Activated CD4-positive, alpha-beta memory T cell treated with anti-CD3 and anti-CD28 coated beads, Interleukin-2, amount 10 ng/mL, durations not matched to agents 7 days and 5 days (primary cell): ENCODE results near the gene IKZF3. TPM values are rescaled to one million over a fixed set of nuclear protein-coding genes. Genes with fewer than 3 reads are reported as not detected.
"Not testable (repeated sequence)": the region's sequence is repeated elsewhere in the genome, so short reads cannot be mapped to it uniquely, and the experiment has no call there.

Experiments
- CTCF ChIA-PET: fragments of 350-600 bp; sonication (Branson Sonifier 250); formaldehyde crosslinking; loops from one replicate; lab custom pipeline; 2021; ENCODE audit warnings: antibody characterized with exemption, inconsistent platforms; lab: Charles Lee
- POLR2A ChIA-PET: fragments of 350-600 bp; sonication (Branson Sonifier 250); formaldehyde crosslinking; loops from one replicate; lab custom pipeline; 2021; ENCODE audit warnings: antibody characterized with exemption; lab: Charles Lee
- DNase-seq: peaks from one replicate; pipeline ENCODE4 v3.0.0-alpha.2; 2020
- H3K27ac Mint-ChIP-seq: one replicate; pipeline ENCODE4 v1.8.0; 2021; ENCODE audit warnings: mild to moderate bottlenecking, mixed read lengths
- H3K27me3 Mint-ChIP-seq: one replicate; pipeline ENCODE4 v1.8.0; 2021; ENCODE audit warnings: mixed read lengths
- H3K36me3 Mint-ChIP-seq: one replicate; pipeline ENCODE4 v1.8.0; 2021; ENCODE audit warnings: low read depth, mixed read lengths
- H3K4me1 Mint-ChIP-seq: one replicate; pipeline ENCODE4 v1.8.0; 2021; ENCODE audit warnings: mixed read lengths
- H3K4me3 Mint-ChIP-seq: one replicate; pipeline ENCODE4 v1.8.0; 2021; ENCODE audit warnings: mild to moderate bottlenecking, mixed read lengths
- H3K9me3 Mint-ChIP-seq: one replicate; pipeline ENCODE4 v1.8.0; 2021; ENCODE audit warnings: mixed read lengths
- total RNA-seq, 2 experiments: library from RNA; stranded (reverse); gene quantifications; one replicate each; pipeline ENCODE4 v1.2.3, GENCODE V29; 2021

The IKZF3 gene
- 10 to 100 TPM; 37.9 to 38.2 TPM for total RNA-seq

DNA sequence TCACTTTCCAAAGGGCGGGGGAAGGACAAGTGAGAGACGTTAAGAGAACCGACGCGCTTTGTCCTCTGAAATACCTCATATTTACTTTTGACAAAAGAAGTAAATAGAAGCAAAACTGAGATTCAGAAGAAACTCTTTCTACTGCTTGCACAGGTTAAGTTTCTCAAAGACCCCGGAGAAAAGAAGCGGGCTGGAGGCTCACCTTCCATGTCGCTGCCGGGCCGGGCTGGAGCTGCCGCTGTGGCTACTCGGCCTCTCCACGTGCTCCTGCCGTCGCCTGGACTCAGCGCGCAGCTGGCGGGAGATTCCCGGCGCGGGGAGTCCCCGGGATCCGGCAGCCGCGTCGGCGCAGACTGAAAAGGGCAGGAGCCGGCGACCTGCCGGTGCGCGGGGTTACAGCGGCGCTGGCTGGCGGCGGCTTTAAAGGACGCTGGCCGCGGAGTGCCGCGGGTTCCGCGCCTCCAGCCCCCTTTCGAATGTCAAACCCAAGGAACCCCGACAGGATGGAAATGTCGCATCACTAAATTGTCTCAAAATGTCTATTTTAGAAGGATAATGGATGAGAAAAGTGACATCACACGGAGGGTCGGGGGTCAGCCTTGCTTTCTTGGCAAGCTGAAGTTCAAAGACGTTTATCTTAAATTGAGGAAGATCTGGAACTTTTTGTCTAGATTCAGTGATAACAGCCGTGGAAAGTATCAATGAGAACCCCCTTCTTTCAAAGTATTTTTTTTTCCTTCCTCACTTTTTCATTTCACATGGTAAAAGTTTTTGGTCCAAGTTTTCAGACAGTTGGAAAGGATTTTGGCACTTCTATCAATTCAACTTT lies at the start of gene IKZF3:
Gene IKZF3, minus strand, starts transcription at position 395 of the 829 bp plus-strand sequence. Its CDS starts 186 bp downstream, at position 209.
- CTCF ChIA-PET: interaction anchor here (0.8 to 1.6 kb wide), 9 partner anchors 9 to 242 kb away, joined by 3 to 4 read pairs (median 3); no protein-coding TSS in a partner anchor
- peaks cover 64% of the 10 kb centered on the region for H3K4me1 Mint-ChIP-seq
- H3K27me3 Mint-ChIP-seq: no peaks in the 10 kb centered on the region

DNA sequence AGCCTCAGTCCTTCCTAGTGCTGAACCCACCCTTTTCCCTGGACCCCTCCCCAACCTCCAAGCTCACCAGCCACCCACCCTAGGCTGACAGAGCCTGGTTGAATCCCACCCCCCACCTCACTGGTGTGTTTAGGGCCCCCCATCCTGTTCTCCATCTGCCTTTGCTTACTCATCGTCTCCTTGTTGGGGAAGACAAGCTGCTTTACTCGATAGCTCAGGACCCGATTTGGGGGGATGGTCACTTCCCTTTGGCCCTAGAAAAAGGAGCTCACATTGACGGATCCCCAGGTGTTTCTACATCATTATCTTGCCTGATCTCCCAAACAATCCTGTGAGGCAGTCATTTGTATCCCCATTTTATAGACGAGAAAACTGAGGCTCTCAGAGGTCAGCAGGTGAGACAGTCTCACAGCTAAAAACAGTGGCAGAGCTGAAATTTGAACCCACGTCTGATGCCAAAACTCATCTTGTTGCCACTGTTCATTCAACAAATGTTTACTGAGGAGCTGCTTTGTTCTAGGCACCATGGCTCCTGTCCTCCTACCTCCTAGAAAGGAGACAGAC lies 44.8 kb upstream of the IKZF3 start:
- H3K36me3 Mint-ChIP-seq: peaks cover 67% of the 10 kb centered on the region
- H3K27ac Mint-ChIP-seq: no peak overlapping the region
- H3K9me3 Mint-ChIP-seq: no peaks in the 10 kb centered on the region
- DNase-seq: no peak
- no peak overlapping the region for H3K4me3 Mint-ChIP-seq
- CTCF ChIA-PET: no interaction called here
- no peaks in the 10 kb centered on the region for H3K27me3 Mint-ChIP-seq
- POLR2A ChIA-PET: interaction anchor here (1.8 to 2.2 kb wide), 2 partner anchors 13 to 18 kb away, joined by 6 to 8 read pairs; partner anchors contain the start of genes LRRC3C and ORMDL3
- H3K4me1 Mint-ChIP-seq: peaks cover 23% of the 10 kb centered on the region

More for the DNA sequence above, at the start of gene IKZF3:
- Mint-ChIP-seq H3K27ac (peak within 1 kb of the TSS; percentile 80), H3K9me3 (peaks cover 2% of the 10 kb centered on the region), H3K4me3 (peak within 1 kb of the TSS; percentile 84), H3K36me3 (peaks cover 3% of the 10 kb centered on the region)
- DNase-seq: peak; percentile 80
- POLR2A ChIA-PET: interaction anchor here (0.8 to 6.2 kb wide), 16 partner anchors 17 to 176 kb away, joined by 3 to 43 read pairs (median 6); partner anchors contain the start of genes PGAP3 and PSMD3

DNA sequence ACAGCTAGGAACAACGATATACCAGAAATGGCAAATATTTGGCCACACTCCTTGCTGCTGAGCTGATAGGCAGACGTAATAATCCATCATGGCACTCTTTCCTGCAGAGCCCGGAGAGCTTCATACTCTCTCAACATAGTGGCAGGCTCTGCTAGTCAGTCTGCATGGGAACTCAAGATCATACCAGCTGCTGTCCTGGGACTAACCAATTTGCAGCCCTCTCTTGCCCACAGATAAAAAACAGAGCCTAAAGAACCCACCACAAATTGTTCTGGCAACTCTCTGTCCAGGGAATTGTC lies 40.8 kb upstream of the IKZF3 start:
- DNase-seq: no peak
- ChIA-PET POLR2A (interaction anchor here (1.2 to 2.6 kb wide), 3 partner anchors 11 to 75 kb away, joined by 3 to 9 read pairs (median 6); partner anchors contain the start of gene PSMD3), CTCF (no interaction called here)
- no peak overlapping the region for H3K4me3 Mint-ChIP-seq
- H3K4me1 Mint-ChIP-seq: peaks cover 34% of the 10 kb centered on the region
- H3K27ac Mint-ChIP-seq: no peak overlapping the region
- H3K9me3 Mint-ChIP-seq: no peaks in the 10 kb centered on the region
- no peaks in the 10 kb centered on the region for H3K27me3 Mint-ChIP-seq
- H3K36me3 Mint-ChIP-seq: peaks cover 59% of the 10 kb centered on the region

DNA sequence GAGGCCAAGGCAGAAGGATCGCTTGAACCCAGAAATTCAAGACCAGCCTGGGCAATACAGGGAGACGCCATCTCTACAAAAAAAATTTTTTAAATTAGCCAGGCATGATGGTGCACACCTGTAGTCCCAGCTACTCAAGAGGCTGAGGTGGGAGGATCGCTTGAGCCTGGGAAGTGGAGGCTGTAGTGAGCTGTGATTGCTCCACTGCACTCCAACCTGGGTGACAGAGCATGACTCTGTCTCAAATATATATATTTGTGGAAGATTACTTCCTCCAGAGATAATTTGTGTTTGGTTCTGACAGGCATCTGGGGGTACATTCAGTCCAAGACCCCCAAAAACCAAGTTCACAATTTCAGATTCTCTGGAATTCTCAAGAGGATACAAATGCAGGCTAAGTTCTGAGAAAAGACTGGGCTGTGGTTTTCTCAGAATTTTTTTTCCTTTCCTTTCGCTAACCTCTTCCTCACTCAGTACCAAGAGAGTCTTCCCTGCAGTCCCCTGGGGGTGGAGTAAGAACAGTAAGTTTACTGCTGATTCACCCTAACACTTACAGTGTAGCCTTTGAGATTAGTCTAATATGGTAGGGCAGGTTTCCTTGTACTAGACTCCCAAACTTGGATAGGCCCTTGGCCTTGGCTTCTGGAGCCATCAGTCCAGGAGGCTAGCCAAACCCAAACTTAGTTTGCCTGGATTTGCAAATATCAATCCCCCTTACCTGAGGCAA lies 39.2 kb upstream of the IKZF3 start:
- H3K4me1 Mint-ChIP-seq: peaks cover 34% of the 10 kb centered on the region
- H3K4me3 Mint-ChIP-seq: peak overlapping the region; percentile 19
- H3K36me3 Mint-ChIP-seq: peaks cover 47% of the 10 kb centered on the region
- H3K27me3 Mint-ChIP-seq: no peaks in the 10 kb centered on the region
- DNase-seq: peak; percentile 43
- POLR2A ChIA-PET: interaction anchor here (2.6 kb wide), 1 partner anchor 23 kb away, joined by 9 read pairs; no protein-coding TSS in a partner anchor
- no peaks in the 10 kb centered on the region for H3K9me3 Mint-ChIP-seq
- CTCF ChIA-PET: interaction anchor here (0.9 to 1.5 kb wide), 3 partner anchors 9 to 84 kb away, joined by 3 to 5 read pairs (median 4); no protein-coding TSS in a partner anchor
- H3K27ac Mint-ChIP-seq: peak overlapping the region; percentile 81

DNA sequence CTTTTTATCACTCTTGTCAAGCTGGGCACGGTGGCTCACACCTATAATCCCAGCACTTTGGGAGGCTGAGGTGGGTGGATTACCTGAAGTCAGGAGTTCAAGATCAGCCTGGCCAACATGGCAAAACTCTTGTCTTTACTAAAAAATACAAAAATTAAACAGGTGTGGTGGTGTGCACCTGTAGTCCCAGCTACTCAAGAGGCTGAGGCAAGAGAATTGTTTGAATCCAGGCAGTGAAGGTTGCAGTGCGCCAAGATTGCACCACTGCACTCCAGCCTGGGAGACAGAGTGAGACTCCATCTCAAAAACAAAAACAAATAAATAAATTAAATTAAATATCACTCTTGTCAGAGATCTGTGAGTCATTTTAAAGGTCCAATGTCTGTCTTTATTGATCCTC lies 37.9 kb upstream of the IKZF3 start:
- CTCF ChIA-PET: interaction anchor here (1.2 to 1.5 kb wide), 2 partner anchors 7 to 83 kb away, joined by 4 to 5 read pairs; no protein-coding TSS in a partner anchor
- H3K36me3 Mint-ChIP-seq: peaks cover 40% of the 10 kb centered on the region
- H3K4me3 Mint-ChIP-seq, POLR2A ChIA-PET, H3K27ac Mint-ChIP-seq, H3K9me3 Mint-ChIP-seq, DNase-seq, H3K27me3 Mint-ChIP-seq: not testable (repeated sequence)
- peaks cover 34% of the 10 kb centered on the region for H3K4me1 Mint-ChIP-seq

DNA sequence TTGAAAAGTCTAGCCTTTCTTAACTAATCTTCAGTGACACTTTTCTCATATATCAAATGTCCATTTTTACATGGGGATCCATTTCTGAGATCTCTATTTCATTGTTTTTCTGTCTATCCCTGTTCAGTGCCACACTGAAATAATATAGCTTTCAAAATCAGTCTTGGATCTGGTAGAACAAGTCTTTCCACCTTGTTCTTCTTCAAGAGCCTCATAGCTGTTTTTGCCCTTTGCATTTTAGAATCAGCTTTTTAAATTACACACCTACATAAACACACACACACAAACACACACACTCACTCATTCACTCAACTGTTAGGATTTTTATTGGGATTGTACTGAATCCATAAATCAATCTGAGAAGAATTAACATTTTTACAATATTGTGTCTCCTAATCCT lies 35.1 kb upstream of the IKZF3 start:
- no peak overlapping the region for H3K4me3 Mint-ChIP-seq
- POLR2A ChIA-PET: interaction anchor here (0.9 kb wide), 1 partner anchor 80 kb away, joined by 3 read pairs; no protein-coding TSS in a partner anchor

DNA sequence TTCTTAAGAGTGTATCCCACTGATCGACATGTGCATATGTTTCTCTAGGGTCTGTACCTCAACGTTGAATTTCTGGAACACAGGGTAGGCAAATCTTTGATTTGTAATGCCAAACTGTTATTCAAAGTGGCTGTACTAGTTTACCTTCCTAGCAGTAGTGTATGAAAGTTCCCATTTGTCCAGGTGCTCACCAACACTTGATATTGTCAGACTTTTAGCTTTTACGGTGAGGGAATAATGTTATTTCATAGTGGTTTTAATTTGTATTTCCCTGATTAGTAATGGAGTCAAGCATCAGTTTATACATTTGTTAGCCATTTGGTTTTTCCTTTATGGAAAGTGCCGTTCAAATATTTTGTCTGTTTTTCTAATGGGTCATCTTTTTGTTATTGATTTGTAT lies 34.0 kb upstream of the IKZF3 start:
- CTCF ChIA-PET: no interaction called here
- no peak overlapping the region for H3K27ac Mint-ChIP-seq
- peaks cover 10% of the 10 kb centered on the region for H3K36me3 Mint-ChIP-seq
- POLR2A ChIA-PET: no interaction called here
- H3K4me1 Mint-ChIP-seq: peaks cover 13% of the 10 kb centered on the region
- DNase-seq: no peak
- no peaks in the 10 kb centered on the region for H3K9me3 Mint-ChIP-seq
- no peaks in the 10 kb centered on the region for H3K27me3 Mint-ChIP-seq
- H3K4me3 Mint-ChIP-seq: no peak overlapping the region

More for the DNA sequence above, 35.1 kb upstream of the IKZF3 start:
- peaks cover 14% of the 10 kb centered on the region for H3K36me3 Mint-ChIP-seq
- CTCF ChIA-PET: interaction anchor here (0.9 to 1.0 kb wide), 2 partner anchors 16 to 81 kb away, joined by 3 to 4 read pairs; partner anchors contain the start of gene PSMD3
- H3K9me3 Mint-ChIP-seq: no peaks in the 10 kb centered on the region
- no peaks in the 10 kb centered on the region for H3K27me3 Mint-ChIP-seq
- no peak for DNase-seq
- peaks cover 23% of the 10 kb centered on the region for H3K4me1 Mint-ChIP-seq
- H3K27ac Mint-ChIP-seq: no peak overlapping the region

DNA sequence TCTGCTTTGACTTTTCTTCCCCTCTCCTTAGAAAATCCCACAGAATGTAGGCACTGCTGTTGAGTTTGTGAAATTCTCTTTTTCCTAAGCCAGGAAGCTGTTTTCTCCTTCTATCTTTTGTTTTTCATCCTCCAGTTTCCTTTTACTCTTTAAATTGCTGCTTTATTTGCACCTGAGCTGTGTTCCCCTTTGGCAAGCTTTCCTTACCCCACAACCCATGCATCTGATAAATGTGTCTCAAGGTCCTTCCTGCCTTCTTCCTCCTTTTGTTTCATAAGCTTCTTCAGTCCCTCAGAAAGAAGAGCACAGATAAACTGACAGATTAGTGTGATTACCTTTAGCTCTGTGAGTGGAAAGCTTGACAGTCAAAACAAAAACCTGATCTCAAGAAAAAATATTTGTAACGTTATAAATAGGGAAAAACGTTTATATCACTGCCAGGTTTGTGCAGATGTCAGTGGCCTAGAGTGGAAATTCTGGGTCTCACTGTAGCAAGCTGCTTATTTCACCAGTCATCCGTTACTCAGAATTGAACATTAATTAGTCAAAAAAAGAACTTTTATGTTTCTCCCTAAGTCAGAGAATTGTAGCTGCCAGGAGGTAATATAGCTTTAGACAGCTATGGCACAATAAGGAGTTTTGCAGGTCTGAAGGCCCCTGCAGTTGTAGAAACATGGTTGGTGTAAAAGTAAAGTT lies 30.7 kb upstream of the IKZF3 start:
- no peak for DNase-seq
- no peaks in the 10 kb centered on the region for H3K9me3 Mint-ChIP-seq
- H3K36me3 Mint-ChIP-seq: no peaks in the 10 kb centered on the region
- H3K27me3 Mint-ChIP-seq: peaks cover 8% of the 10 kb centered on the region
- CTCF ChIA-PET: interaction anchor here (0.8 to 2.0 kb wide), 4 partner anchors 8 to 181 kb away, joined by 3 to 9 read pairs (median 4); partner anchors contain the start of genes MIEN1 and PSMD3
- H3K4me3 Mint-ChIP-seq: no peak overlapping the region
- POLR2A ChIA-PET: interaction anchor here (1.3 to 1.7 kb wide), 4 partner anchors 8 to 31 kb away, joined by 3 to 7 read pairs (median 4); no protein-coding TSS in a partner anchor
- peak overlapping the region; percentile 23 for H3K27ac Mint-ChIP-seq
- peaks cover 10% of the 10 kb centered on the region for H3K4me1 Mint-ChIP-seq

DNA sequence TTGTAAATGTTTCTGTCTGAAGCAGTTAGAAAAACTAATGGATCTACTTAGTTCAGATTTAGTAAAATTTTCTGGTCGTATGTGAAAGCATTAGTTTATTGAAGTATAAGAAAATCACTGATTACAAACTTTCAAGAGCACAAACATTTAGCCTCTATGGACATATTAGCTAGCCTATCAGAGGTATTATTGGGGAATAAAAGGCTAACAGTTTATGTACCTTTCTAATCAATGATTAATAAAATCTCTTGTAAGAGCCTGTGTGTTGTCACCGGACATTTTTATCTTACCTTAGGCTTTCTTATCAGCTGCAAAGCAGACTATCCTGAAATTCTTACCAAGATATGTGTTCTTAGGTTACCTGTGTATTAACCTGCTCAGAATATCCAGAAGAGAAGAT lies 25.1 kb upstream of the IKZF3 start:
- CTCF ChIA-PET: interaction anchor here (1.0 kb wide), 1 partner anchor 22 kb away, joined by 3 read pairs; no protein-coding TSS in a partner anchor
- Mint-ChIP-seq H3K27ac (no peak overlapping the region), H3K9me3 (no peaks in the 10 kb centered on the region), H3K4me1 (no peaks in the 10 kb centered on the region), H3K27me3 (peaks cover 25% of the 10 kb centered on the region), H3K36me3 (no peaks in the 10 kb centered on the region), H3K4me3 (no peak overlapping the region)
- POLR2A ChIA-PET: no interaction called here
- DNase-seq: no peak

DNA sequence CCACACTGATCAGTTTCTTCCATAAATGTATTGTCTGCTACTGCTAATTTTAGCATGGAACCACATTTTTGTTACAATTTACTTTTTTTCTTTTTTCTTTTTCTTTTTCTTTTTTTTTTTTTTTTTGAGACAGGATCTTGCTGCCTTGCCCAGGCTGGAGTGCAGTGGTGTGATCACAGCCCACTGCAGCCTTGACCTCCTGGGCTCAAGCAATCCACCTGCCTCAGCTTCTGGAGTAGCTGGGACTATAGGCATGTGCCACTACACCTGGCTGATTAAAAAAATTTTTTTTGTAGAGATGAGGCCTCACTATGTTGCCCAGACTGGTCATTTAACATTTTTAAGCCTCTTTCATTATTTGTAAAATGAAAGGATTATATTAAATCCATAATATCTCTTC lies 23.0 kb upstream of the IKZF3 start:
- H3K4me3 Mint-ChIP-seq: no peak overlapping the region
- H3K36me3 Mint-ChIP-seq: no peaks in the 10 kb centered on the region
- peaks cover 20% of the 10 kb centered on the region for H3K27me3 Mint-ChIP-seq
- H3K27ac Mint-ChIP-seq: no peak overlapping the region
- no peak for DNase-seq
- H3K9me3 Mint-ChIP-seq: no peaks in the 10 kb centered on the region
- H3K4me1 Mint-ChIP-seq: no peaks in the 10 kb centered on the region
- CTCF ChIA-PET: no interaction called here
- POLR2A ChIA-PET: no interaction called here

DNA sequence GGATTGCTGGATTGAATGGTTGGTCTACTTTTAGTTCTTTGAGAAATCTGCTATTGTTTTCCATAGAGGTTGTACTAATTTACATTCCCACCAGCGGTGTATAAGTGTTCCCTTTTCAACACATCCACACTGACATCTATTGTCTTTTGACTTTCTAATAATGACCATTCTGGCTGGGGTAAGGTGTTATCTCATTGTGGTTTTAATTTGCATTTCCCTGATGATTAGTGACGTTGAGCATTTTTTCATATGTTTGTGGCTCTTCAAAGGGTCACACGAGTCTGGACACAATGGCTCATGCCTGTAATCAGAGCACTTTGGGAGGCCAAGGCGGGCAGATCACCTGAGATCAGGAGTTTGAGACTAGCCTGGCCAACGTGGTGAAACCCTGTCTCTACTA lies 22.0 kb upstream of the IKZF3 start:
- DNase-seq, H3K4me3 Mint-ChIP-seq, CTCF ChIA-PET, H3K36me3 Mint-ChIP-seq, H3K27ac Mint-ChIP-seq, H3K9me3 Mint-ChIP-seq, H3K4me1 Mint-ChIP-seq: not testable (repeated sequence)
- H3K27me3 Mint-ChIP-seq: peaks cover 19% of the 10 kb centered on the region
- POLR2A ChIA-PET: interaction anchor here (0.6 kb wide), 1 partner anchor 8 kb away, joined by 3 read pairs; no protein-coding TSS in a partner anchor

DNA sequence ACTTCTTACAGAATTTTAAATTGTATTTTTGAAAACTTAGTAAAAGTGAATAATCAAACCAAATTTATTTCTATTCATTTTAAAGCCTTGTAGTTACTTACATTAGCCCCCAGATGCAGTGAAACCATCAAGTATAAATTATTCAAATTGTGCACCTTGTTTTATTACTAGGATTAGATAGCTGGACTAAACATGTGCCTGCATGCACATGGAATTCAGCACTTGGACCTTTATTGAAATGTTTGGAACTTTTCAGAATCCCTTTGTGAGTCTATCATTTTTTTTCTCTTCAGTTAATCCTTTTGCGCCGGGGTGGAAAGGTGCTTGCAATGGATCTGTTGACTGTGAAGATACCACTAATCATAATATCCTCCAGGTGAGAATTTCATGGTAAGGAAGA lies 8.6 kb upstream of the IKZF3 start:
- H3K36me3 Mint-ChIP-seq: no peaks in the 10 kb centered on the region
- DNase-seq: no peak
- peaks cover 5% of the 10 kb centered on the region for H3K27me3 Mint-ChIP-seq
- no peak overlapping the region for H3K27ac Mint-ChIP-seq
- peaks cover 13% of the 10 kb centered on the region for H3K4me1 Mint-ChIP-seq
- H3K4me3 Mint-ChIP-seq: no peak overlapping the region
- CTCF ChIA-PET: interaction anchor here (1.1 to 2.6 kb wide), 10 partner anchors 9 to 142 kb away, joined by 3 to 30 read pairs (median 4); partner anchors contain the start of genes IKZF3, MIEN1 and PSMD3
- POLR2A ChIA-PET: interaction anchor here (0.7 to 1.5 kb wide), 5 partner anchors 53 to 109 kb away, joined by 3 to 6 read pairs (median 3); partner anchors contain the start of gene PSMD3
- peaks cover 2% of the 10 kb centered on the region for H3K9me3 Mint-ChIP-seq
